Panc1 (cell line): Measurements from ENCODE around the gene MAMLD1. TPM values are rescaled to one million over a fixed set of nuclear protein-coding genes. Genes with fewer than 3 reads are reported as not detected.

ENCODE experiments used
- ATAC-seq: fragments of 200-7000 bp; cut with Tn5 transposase; 2 replicates; pipeline ENCODE4 v1.9.1; 2020; ENCODE audit warnings: mild to moderate bottlenecking, moderate library complexity
- BruUV-seq: library from RNA; stranded (reverse); fragments of 400-500 nt; replicated peaks from 2 replicates; lab custom pipeline; 2021; lab: Mats Ljungman, UMichigan
- CTCF ChIA-PET: fragments of 300-600 bp; sonication (Branson Sonifier 250); formaldehyde crosslinking; loops from one replicate; lab custom pipeline; 2022; ENCODE audit warnings: antibody characterized with exemption; lab: Charles Lee
- POLR2A ChIA-PET: fragments of 300-600 bp; sonication (Branson Sonifier 250); formaldehyde crosslinking; loops from one replicate; lab custom pipeline; 2022; ENCODE audit warnings: antibody characterized with exemption; lab: Charles Lee
- DNase-seq: peaks from one replicate; pipeline ENCODE4 v3.0.0-alpha.2; 2010; ENCODE audit warnings: low read depth, low spot score
- H3K27ac ChIP-seq: 2 replicates; pipeline ENCODE4 v1.5.1; 2011; ENCODE audit warnings: mild to moderate bottlenecking, low read length, inconsistent platforms
- H3K27me3 ChIP-seq: fragments of 200-500 bp; sonication (Bioruptor generic); 2 replicates; pipeline ENCODE4 v1.6.0; 2014; ENCODE audit warnings: low read length, inconsistent platforms; ENCODE audit not compliant: control insufficient read depth, insufficient read depth
- H3K36me3 ChIP-seq: fragments of 200-500 bp; sonication (Bioruptor generic); 2 replicates; pipeline ENCODE4 v1.5.1; 2014; ENCODE audit warnings: inconsistent platforms, mild to moderate bottlenecking, low read length, moderate library complexity; ENCODE audit not compliant: control insufficient read depth, insufficient read depth
- H3K4me1 ChIP-seq: 2 replicates; pipeline ENCODE4 v1.5.1; 2011; ENCODE audit warnings: inconsistent platforms, mild to moderate bottlenecking, low read length, moderate library complexity; ENCODE audit not compliant: control insufficient read depth, insufficient read depth
- H3K4me3 ChIP-seq, 2 experiments: 2 replicates each; pipeline ENCODE4 v1.5.1; 2011 to 2012; ENCODE audit warnings: low read depth in 2 of 2, low read length in 2 of 2, mild to moderate bottlenecking in 2 of 2, inconsistent platforms in 1 of 2, moderate library complexity in 1 of 2
- H3K9me3 ChIP-seq: fragments of 200-500 bp; sonication (Bioruptor generic); 2 replicates; pipeline ENCODE4 v1.5.1; 2014; ENCODE audit warnings: low read depth, mild to moderate bottlenecking, inconsistent platforms, low read length, moderate library complexity; ENCODE audit not compliant: control insufficient read depth, insufficient read depth
- POLR2AphosphoS5 ChIP-seq: IDR thresholded peaks from 2 replicates; pipeline ENCODE4 v1.6.1; 2012; ENCODE audit warnings: mild to moderate bottlenecking, low read depth, low read length, moderate library complexity
- SIN3A ChIP-seq: IDR thresholded peaks from 2 replicates; pipeline ENCODE4 v1.6.1; 2012; ENCODE audit warnings: low read depth, mild to moderate bottlenecking, low read length, moderate library complexity, borderline replicate concordance; ENCODE audit not compliant: insufficient read depth
- TCF7L2 ChIP-seq: IDR thresholded peaks from 2 replicates; pipeline ENCODE4 v1.6.1; 2011; ENCODE audit warnings: mild to moderate bottlenecking, low read depth, low read length, inconsistent platforms
- in situ Hi-C: cut with HindIII; loops from 2 replicates; pipeline ENCODE4 v1.10.0; 2016; ENCODE audit warnings: low sequenced_read_pairs, low pct_unique_long_range_greater_than_20kb
- intact Hi-C: fragments of 100-400 bp; cut with micrococcal nuclease; formaldehyde crosslinking; loops from one replicate; pipeline ENCODE4 v1.10.0; 2022; ENCODE audit not compliant: unreplicated experiment
- total RNA-seq: library from RNA; stranded (reverse); gene quantifications from one replicate; pipeline ENCODE4 v1.2.1, GENCODE V29; 2021; ENCODE audit not compliant: unreplicated experiment
- TF ChIP-seq, protein P1 (sequence below): fragments of 450-650 bp; IDR thresholded peaks from 2 replicates; pipeline ENCODE4 v1.5.1; 2017; ENCODE audit warnings: mild to moderate bottlenecking
- TF ChIP-seq, protein P2 (sequence below), 2 experiments: IDR thresholded peaks; 2 replicates each; pipeline ENCODE4 v1.6.1; 2011 to 2012; ENCODE audit warnings: low read depth in 2 of 2, control low read depth in 1 of 2, low read length in 1 of 2, mild to moderate bottlenecking in 1 of 2, moderate library complexity in 1 of 2; ENCODE audit not compliant: insufficient read depth in 1 of 2

The MAMLD1 gene
- total RNA-seq, 1 experiment from 2014 or later = 2.1 TPM

DNA sequence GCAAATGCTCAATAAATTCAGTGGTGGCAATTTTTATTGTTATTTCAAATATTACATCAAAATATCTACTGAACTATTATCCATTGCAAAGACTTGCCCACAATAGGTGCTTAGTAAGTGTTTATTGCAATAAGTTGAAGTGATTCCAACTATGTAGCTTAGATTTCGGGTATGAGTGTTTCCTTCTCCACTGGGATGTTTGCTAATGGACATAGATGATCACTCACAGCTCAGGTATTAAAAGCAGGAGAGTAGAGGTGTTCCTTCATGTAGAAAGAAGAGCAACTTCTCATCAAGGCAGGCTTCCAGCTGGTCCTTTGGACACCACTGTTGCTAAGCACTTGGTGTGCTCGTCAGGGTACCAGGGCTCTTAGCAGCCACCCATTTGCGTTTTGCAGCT lies 139.0 kb downstream of the MAMLD1 start:
- no peaks in the 10 kb centered on the region for H3K36me3 ChIP-seq

DNA sequence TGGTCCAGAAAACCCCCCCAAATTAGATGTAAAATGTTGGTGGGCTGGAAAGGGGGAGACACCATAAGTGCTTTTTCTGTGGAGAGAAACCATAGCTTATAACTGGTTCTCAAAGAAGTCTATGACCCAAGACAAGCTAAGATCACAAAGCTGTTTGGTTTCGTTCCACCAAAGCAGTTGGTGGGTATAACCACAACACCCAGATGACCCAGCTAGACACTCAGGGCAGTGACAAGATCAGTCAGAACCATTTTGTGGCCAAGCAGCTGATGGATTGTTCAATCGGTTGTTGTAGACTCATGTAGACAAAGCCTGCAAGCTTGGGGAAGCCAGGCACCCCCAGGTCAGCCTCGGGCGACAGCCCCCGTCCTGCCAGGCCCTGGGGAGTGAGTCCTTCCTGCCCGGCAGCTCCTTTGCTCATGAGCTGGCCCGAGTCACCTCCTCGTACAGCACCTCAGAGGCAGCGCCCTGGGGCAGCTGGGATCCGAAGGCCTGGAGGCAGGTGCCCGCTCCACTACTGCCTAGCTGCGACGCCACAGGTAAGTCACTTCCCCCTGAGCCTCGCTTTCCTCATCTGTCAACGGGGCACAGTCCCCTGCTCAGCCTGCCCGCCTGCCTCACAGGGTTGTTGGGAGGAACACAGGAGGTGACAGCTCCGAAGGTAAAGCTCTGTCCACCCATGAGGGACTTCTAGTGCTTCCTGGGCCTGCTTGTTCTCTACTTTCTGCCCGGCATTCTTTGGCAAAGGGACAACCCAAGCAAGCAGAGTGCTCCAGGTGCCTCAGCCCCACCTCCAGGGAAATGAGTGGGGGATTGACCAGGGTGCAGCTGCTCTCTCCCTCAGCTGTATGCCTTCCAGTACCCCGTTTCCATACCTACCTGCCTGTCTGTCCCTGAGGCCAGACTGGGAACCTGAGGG lies 140.1 kb downstream of the MAMLD1 start:
- no peak overlapping the region for H3K4me3 ChIP-seq
- no peak for ATAC-seq
- no TSS peak for BruUV-seq
- CTCF ChIA-PET = no interaction called here
- H3K27me3 ChIP-seq = no peaks in the 10 kb centered on the region
- no peak overlapping the region for H3K27ac ChIP-seq
- no peaks in the 10 kb centered on the region for H3K36me3 ChIP-seq
- in situ Hi-C loops (no loop called here), intact Hi-C loops (no loop called here)
- H3K9me3 ChIP-seq = no peaks in the 10 kb centered on the region
- DNase-seq = no peak
- H3K4me1 ChIP-seq = no peaks in the 10 kb centered on the region
- POLR2A ChIA-PET = no interaction called here
- TF ChIP-seq, protein P1, sequence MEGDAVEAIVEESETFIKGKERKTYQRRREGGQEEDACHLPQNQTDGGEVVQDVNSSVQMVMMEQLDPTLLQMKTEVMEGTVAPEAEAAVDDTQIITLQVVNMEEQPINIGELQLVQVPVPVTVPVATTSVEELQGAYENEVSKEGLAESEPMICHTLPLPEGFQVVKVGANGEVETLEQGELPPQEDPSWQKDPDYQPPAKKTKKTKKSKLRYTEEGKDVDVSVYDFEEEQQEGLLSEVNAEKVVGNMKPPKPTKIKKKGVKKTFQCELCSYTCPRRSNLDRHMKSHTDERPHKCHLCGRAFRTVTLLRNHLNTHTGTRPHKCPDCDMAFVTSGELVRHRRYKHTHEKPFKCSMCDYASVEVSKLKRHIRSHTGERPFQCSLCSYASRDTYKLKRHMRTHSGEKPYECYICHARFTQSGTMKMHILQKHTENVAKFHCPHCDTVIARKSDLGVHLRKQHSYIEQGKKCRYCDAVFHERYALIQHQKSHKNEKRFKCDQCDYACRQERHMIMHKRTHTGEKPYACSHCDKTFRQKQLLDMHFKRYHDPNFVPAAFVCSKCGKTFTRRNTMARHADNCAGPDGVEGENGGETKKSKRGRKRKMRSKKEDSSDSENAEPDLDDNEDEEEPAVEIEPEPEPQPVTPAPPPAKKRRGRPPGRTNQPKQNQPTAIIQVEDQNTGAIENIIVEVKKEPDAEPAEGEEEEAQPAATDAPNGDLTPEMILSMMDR = no peak
- no peak for TF ChIP-seq SIN3A
- no peak for TF ChIP-seq POLR2AphosphoS5
- TF ChIP-seq TCF7L2 = no peak
- TF ChIP-seq, protein P2, sequence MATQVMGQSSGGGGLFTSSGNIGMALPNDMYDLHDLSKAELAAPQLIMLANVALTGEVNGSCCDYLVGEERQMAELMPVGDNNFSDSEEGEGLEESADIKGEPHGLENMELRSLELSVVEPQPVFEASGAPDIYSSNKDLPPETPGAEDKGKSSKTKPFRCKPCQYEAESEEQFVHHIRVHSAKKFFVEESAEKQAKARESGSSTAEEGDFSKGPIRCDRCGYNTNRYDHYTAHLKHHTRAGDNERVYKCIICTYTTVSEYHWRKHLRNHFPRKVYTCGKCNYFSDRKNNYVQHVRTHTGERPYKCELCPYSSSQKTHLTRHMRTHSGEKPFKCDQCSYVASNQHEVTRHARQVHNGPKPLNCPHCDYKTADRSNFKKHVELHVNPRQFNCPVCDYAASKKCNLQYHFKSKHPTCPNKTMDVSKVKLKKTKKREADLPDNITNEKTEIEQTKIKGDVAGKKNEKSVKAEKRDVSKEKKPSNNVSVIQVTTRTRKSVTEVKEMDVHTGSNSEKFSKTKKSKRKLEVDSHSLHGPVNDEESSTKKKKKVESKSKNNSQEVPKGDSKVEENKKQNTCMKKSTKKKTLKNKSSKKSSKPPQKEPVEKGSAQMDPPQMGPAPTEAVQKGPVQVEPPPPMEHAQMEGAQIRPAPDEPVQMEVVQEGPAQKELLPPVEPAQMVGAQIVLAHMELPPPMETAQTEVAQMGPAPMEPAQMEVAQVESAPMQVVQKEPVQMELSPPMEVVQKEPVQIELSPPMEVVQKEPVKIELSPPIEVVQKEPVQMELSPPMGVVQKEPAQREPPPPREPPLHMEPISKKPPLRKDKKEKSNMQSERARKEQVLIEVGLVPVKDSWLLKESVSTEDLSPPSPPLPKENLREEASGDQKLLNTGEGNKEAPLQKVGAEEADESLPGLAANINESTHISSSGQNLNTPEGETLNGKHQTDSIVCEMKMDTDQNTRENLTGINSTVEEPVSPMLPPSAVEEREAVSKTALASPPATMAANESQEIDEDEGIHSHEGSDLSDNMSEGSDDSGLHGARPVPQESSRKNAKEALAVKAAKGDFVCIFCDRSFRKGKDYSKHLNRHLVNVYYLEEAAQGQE (IDR thresholded peaks at IDR 0.05; ENCODE audit: insufficient read depth in 1 of 2, low read depth in 2 of 2, low read length in 1 of 2) = no peak

More for the DNA sequence above, 139.0 kb downstream of the MAMLD1 start:
- H3K27me3 ChIP-seq = no peaks in the 10 kb centered on the region
- no peak overlapping the region for H3K4me3 ChIP-seq
- DNase-seq (no peak), ATAC-seq (no peak)
- no peaks in the 10 kb centered on the region for H3K9me3 ChIP-seq
- intact Hi-C loops = no loop called here
- CTCF ChIA-PET = no interaction called here
- in situ Hi-C loops = no loop called here
- TF ChIP-seq, protein P2 (IDR thresholded peaks at IDR 0.05; ENCODE audit: insufficient read depth in 1 of 2, low read depth in 2 of 2, low read length in 1 of 2) = no peak
- TF ChIP-seq SIN3A (no peak), TCF7L2 (no peak), POLR2AphosphoS5 (no peak)
- TF ChIP-seq, protein P1 = no peak
- POLR2A ChIA-PET = no interaction called here
- no peak overlapping the region for H3K27ac ChIP-seq
- BruUV-seq = no TSS peak
- H3K4me1 ChIP-seq = no peaks in the 10 kb centered on the region
